Brain microvascular endothelial cell (primary cell): ENCODE data around the gene GSN.

Experiments
- DNase-seq: peaks from one replicate; pipeline ENCODE4 v3.0.0-alpha.2; 2020
- H3K27ac ChIP-seq: fragments of 250-450 bp; sonication (Bioruptor Pico); 2 replicates; pipeline ENCODE4 v1.5.1; 2020; ENCODE audit warnings: mild to moderate bottlenecking, moderate library complexity
- H3K27me3 ChIP-seq: fragments of 250-450 bp; sonication (Bioruptor Pico); replicated peaks from 2 replicates; pipeline ENCODE4 v1.5.1; 2020; ENCODE audit warnings: mild to moderate bottlenecking
- H3K36me3 ChIP-seq: fragments of 250-450 bp; sonication (Bioruptor Pico); replicated peaks from 2 replicates; pipeline ENCODE4 v1.5.1; 2020; ENCODE audit warnings: mild to moderate bottlenecking
- H3K4me3 ChIP-seq: 2 replicates; pipeline ENCODE4 v1.5.1; 2011; ENCODE audit warnings: low read depth, mild to moderate bottlenecking, control low read depth, low read length, moderate library complexity
- in situ Hi-C: cut with HindIII; loops from 2 replicates; pipeline ENCODE4 v1.10.0; 2017; ENCODE audit warnings: low sequenced_read_pairs, low pct_ligation_motif_present
- TF ChIP-seq, protein P1 (sequence below): IDR thresholded peaks from 2 replicates; pipeline ENCODE4 v1.5.1; 2011; ENCODE audit warnings: low read depth, mild to moderate bottlenecking, moderate library complexity, low read length, control low read depth, inconsistent platforms; ENCODE audit errors: missing control alignments

Gene GSN

DNA sequence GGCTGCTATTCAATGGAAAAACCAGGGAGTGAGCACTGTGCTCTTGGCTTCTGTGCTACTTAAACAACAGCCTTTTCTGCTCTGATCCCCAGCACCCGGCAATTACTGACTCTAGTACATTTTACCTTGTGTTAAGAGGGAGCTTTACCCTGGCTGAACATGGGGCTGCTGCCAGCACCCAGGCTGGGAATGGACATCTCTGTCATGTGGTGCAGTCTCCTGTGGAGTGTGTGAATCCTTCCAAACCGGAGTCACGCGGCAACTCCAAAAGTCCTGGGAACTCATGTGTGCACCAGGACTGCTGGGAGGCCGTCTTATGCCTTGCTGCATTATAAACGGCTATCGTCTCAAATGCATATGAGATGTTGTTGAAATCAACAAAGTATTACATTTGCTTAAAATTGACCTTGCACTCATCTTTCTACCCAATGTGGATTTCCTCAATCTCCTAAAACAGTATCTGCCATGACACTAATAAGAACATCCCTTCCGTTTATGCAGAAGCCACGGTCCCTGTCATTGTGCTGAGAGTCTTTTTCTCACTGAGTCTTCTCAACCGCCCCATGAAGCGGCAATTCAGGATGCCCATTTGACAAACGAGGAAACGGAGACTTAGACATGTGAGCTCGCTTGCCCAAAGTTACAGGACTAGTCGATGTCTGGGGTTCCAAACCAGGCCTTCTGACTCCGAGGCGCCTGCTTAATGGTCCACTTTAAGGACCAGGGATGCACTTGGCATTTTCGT lies 884 bp upstream of the GSN start:
- H3K27me3 ChIP-seq, result no peaks in the 10 kb centered on the region
- no peak for DNase-seq
- H3K36me3 ChIP-seq, result no peaks in the 10 kb centered on the region
- H3K27ac ChIP-seq, result no peak overlapping the region
- no peak overlapping the region for H3K4me3 ChIP-seq
- TF ChIP-seq, protein P1, sequence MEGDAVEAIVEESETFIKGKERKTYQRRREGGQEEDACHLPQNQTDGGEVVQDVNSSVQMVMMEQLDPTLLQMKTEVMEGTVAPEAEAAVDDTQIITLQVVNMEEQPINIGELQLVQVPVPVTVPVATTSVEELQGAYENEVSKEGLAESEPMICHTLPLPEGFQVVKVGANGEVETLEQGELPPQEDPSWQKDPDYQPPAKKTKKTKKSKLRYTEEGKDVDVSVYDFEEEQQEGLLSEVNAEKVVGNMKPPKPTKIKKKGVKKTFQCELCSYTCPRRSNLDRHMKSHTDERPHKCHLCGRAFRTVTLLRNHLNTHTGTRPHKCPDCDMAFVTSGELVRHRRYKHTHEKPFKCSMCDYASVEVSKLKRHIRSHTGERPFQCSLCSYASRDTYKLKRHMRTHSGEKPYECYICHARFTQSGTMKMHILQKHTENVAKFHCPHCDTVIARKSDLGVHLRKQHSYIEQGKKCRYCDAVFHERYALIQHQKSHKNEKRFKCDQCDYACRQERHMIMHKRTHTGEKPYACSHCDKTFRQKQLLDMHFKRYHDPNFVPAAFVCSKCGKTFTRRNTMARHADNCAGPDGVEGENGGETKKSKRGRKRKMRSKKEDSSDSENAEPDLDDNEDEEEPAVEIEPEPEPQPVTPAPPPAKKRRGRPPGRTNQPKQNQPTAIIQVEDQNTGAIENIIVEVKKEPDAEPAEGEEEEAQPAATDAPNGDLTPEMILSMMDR, result no peak
- in situ Hi-C loops, result no loop called here

DNA sequence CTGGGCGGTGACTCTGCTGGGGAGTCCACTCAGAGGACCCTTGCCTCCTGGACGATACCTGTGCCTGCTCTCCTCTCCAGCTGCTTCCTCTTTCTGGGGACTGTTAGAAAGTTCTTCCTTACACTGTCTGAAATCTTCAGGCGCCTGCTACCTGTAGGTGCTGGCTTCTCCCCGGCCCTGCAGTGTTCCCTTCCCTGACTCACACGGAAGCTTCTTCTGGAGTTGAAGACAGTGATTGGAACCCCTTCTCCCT lies 562 bp downstream of the GSN start:
- in situ Hi-C loops, result no loop called here
- Histone ChIP-seq H3K27me3 (no peaks in the 10 kb centered on the region), H3K27ac (no peak overlapping the region), H3K36me3 (no peaks in the 10 kb centered on the region), H3K4me3 (peak overlapping the region; percentile 85)
- DNase-seq, result no peak
- TF ChIP-seq, protein P1, result no peak

DNA sequence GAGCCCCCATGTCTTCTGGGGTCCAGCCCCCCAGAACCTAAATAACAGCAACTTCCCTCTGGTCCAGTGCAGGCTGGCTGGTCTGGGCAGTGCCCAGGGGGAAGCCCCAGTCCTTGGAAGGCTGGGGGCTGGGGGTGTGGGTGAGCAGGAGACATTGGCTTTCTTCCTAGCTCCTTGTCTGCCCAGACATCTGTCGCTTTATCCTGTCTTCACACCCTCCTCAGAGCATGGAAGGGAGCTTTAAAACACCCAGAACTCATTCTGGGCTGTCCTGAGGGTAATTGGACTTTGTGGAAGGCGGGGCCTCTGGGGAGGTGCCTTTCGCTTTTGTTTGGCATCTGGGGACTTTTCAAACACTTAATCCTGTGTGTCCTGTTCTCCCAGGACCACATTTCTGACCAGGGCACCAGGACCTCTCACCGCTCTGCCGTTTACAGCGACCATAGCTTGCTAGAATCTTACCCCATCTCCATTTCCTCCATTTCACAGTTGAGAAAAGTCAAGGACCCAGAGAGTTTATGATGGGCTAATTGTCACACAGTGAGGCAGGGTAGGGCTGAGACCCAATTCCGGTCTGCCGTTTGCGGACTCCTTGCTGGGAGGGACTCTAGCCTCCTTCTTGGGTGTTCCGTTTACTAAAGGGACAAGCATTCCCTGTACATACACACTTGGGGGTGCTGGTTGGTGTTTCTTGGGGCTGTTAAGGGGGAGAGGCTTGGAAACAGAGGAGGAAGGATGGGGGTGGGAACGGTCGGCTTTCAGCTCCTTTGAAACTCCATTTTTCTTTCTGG lies 1.1 kb downstream of the GSN start:
- no peak for DNase-seq
- in situ Hi-C loops, result no loop called here
- peak overlapping the region; percentile 85 for H3K4me3 ChIP-seq
- H3K36me3 ChIP-seq, result no peaks in the 10 kb centered on the region
- H3K27me3 ChIP-seq, result no peaks in the 10 kb centered on the region
- TF ChIP-seq, protein P1, result no peak
- H3K27ac ChIP-seq, result no peak overlapping the region

DNA sequence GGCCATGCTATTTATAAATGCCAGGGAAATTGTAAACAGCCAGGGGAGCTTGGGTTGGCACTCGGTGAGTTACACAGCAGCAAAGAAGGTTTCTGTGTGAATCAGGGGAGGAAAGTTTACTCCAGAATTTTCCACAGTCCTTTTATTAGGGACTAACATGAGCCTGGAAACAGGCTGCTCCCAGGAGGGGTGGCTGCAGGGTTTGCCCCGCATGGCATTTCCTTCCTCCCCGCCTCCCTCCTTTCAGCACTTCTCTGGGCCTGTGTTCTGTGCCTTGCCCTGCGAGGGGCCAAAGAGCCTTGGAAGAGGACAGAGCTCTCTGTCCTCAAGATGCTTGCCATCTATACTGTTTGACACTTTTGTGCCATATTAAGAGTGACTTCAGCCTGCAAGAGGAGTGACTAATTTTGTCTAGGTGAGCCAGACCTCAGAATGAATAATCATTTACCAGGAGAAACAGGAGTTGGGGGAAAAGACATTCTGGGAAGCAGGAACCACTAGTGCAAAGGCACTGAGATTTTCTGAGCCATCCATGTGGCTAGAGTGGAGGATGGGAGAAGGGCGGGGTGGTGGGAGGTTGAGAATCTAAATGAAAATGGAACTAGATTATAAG lies 1.8 kb downstream of the GSN start:
- in situ Hi-C loops, result no loop called here
- TF ChIP-seq, protein P1, result no peak
- Histone ChIP-seq H3K36me3 (no peaks in the 10 kb centered on the region), H3K27me3 (no peaks in the 10 kb centered on the region), H3K4me3 (peak overlapping the region; percentile 85), H3K27ac (no peak overlapping the region)
- DNase-seq, result no peak

DNA sequence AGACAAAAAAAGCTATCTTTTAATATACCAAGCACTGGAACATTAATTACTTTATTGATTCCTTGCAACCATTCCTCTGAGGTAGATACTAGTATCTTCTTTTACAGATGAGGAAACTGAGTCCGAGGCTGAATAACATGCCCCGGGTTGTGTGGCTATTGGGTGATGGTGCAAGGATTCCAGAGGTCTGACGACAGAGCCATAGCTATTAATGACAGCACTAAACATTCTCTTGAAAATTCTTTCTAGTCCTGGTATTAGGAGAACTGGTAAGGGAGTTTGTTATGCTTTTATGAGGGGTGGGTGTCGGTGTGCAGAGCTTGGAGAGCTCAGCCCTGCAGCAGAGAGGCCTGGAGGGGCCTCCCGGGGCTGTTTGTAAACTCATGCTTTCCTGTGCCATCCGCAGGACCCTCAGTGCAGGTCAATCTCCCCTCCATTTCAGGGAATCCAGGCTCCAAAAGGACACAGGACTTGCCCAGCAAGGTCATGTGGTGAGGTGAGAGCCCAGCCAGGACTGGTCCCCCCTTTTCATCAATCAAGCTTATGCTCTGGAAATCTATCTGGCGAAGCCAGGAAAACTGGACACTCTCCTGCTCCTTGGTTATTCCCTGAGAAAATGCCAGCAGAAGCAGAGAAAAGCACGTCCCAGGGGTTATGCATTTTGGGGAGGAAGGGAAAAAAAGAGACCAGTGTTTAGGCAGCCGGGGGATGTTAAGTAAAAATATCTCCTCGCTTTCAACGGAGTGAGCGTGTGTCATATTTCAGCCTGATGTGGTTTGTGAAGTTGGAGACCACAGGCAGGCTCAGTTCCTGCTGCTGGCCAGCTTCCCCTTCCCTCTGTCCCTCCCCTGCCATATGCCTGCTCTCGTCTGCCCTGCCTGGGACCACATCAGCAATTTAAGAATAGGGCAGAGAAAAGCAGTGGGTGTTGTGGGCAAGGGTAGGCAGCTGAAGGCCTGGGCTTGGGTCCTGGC lies 3.7 kb downstream of the GSN start:
- no peaks in the 10 kb centered on the region for H3K27me3 ChIP-seq
- in situ Hi-C loops, result no loop called here
- H3K27ac ChIP-seq, result peak overlapping the region; percentile 15
- TF ChIP-seq, protein P1, result no peak
- no peaks in the 10 kb centered on the region for H3K36me3 ChIP-seq
- DNase-seq, result peak; percentile 73
- H3K4me3 ChIP-seq, result peak overlapping the region; percentile 18
